GM12872 (cell line): Measurements from ENCODE around the gene ABCA5.

Experiments
- TF ChIP-seq, protein P1 (sequence below): IDR thresholded peaks from 3 replicates; pipeline ENCODE4 v1.5.1; 2011; ENCODE audit warnings: low read depth, mild to moderate bottlenecking, low read length, moderate library complexity; ENCODE audit not compliant: insufficient read depth

ABCA5 gene

DNA sequence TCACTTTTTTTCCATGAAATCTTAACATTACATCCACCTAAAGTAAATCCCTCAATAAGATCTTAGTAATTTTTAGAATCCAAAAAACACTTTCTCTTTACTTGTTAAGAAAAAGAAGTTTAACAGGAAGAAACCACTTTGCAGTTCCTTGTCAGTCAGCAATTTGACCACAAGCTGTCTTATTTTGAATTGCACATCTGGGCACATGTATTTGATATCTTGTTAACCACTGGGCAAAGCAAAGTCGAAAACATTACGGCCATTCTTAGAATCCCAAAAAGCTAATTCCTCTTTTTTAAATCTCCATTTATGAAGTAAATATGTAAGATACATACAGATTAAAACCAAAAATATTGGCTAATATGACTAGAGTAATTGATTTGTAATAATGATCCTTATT, 99.4 kb downstream of the ABCA5 start:
- TF ChIP-seq, protein P1, sequence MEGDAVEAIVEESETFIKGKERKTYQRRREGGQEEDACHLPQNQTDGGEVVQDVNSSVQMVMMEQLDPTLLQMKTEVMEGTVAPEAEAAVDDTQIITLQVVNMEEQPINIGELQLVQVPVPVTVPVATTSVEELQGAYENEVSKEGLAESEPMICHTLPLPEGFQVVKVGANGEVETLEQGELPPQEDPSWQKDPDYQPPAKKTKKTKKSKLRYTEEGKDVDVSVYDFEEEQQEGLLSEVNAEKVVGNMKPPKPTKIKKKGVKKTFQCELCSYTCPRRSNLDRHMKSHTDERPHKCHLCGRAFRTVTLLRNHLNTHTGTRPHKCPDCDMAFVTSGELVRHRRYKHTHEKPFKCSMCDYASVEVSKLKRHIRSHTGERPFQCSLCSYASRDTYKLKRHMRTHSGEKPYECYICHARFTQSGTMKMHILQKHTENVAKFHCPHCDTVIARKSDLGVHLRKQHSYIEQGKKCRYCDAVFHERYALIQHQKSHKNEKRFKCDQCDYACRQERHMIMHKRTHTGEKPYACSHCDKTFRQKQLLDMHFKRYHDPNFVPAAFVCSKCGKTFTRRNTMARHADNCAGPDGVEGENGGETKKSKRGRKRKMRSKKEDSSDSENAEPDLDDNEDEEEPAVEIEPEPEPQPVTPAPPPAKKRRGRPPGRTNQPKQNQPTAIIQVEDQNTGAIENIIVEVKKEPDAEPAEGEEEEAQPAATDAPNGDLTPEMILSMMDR = no peak

DNA sequence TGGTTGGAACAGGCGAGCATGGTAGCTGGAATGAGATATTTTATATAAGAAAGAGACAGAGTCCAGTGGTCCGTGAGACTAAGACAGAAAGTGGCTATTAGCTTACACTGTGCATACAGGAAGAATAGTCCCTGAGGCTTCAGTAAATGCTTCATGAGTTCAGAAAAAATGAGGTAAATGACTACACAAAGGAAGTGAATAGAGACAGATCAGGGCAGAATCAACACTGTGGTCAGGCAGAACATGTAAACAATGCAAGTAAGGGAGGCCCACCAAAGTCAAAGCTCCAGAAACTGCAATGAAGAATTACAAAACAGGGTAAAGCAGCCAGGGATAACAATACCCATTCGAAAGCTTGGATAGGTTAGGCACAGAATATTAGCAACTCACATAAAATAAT, 103.1 kb downstream of the ABCA5 start:
- TF ChIP-seq, protein P1 = no peak

DNA sequence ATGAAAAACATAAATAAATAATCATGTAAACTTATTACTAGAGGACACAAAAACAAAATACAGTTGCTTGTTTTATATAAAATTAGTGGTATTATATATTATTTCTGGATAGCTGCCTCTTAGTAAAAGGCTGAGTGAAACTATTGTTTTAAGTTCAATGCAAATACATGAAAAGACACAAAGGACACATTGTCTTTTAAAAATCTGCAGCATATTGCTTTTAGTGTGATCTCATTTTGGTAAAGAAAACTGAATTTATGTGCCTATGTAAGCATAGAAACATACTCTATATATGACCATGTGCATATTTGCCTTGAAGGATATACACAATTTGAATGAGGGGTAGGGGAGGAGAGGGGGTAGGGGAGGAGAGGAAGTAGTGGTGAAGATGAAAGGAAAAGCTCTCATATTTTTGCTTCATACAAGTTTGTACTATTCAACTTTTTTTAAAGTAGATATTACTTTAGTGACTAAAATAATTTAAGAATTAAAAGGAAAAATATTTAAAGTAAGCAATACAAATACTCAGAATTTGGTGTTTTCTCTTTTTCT, 104.2 kb downstream of the ABCA5 start:
- TF ChIP-seq, protein P1 = no peak

DNA sequence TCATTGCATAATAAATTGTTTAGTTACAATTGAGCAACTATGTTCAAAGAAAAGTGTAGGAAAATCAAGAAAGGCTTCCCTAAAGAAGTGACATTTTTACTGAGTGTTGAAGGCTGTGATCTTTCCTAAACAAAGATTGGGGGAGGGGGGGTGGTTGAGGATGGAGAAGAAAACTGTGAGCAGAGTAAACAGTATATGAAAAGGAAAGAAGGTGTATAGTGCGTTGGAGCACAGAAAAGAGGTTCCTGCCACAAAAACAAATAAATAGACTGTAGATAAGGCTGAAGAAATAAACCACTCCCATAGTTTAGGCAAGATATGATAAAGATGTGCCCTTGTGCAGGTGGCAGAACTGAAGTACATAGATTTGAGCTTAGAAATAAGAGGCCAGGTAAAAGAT, 106.8 kb downstream of the ABCA5 start:
- TF ChIP-seq, protein P1 = no peak

DNA sequence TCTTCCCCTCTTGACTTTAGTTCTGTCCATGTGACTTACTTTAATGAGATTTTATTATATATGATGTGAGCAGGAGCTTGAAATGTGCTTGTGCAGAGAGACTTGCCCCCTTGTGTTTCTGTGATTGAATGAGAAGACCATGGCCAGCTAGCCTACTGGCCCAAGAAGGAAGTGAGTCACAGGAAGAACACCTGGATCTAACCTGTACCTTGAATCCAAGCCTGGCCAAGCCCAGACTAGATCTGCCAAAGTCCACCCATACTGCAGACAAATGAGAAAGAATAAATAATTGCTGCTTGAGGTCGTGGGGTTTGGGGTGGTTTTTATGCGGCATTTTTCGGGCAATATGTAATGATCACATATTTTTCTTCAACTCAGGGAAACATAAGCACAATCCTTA, 107.9 kb downstream of the ABCA5 start:
- TF ChIP-seq, protein P1 = no peak

DNA sequence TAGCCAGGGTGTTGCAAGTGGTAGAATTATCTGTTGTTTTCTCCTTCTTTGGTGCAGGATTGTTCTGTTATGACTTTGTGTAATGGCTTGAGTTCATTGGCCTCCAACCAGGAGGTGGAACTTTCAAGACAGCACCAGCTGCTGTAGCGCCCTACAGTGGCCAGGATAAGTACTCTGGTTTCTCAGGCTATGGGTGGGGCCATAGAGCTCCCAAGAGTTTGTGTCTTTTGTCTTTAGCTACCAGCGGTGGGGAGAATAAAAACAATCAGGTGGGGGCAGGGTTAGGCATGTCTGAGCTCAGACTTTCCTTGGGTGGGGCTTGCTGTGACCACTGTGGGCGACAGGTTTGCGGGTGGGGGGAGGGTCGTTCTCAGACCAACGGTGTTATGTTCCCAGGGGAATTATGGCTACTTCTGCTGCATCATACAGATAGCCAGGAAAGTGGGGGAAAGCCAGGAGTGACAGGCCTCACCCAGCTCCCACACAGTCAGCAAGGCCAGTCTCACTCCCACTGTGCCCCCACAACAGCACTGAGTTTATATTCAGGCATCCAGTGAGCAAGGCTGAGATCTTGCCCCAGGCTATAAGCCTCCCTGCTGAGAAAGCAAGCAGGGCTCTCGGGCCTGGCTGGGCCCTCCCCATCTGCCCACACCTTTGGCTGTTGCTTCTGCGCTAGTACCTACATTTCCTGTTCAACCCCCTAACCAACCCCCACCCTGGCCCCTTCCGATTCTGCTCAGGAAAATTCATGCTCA, 113.7 kb downstream of the ABCA5 start:
- TF ChIP-seq, protein P1 = 0 out of 3 replicates have a peak, but pooled peaks have one; percentile 7

DNA sequence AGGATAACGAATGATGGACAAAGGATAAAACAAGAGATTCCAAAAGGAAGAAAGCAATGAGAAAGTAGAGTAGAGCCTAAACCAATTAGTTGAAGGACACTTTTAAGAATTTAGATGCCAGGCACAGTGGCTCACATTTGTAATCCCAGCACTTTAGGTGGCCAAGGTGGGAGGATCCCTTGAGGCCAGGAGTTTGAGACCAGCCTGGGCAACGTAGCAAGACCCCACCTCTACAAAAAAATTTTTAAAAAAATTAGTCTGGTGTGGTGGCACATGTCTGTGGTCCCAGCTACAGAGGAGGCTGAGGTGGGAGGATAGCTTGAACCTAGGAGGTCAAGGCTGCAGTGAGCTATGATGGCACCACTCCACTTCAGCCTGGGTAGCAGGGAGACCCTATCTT, 118.3 kb downstream of the ABCA5 start:
- TF ChIP-seq, protein P1 = no peak
